IMR-90 (cell line): ENCODE data around the gene TMPRSS9.

Experiments
- BHLHE40 ChIP-seq: fragments of 150-350 bp; IDR thresholded peaks from 2 replicates; pipeline ENCODE4 v1.6.1; 2016; ENCODE audit warnings: mild to moderate bottlenecking, low read depth, low read length
- CHD1 ChIP-seq: IDR thresholded peaks from 2 replicates; pipeline ENCODE4 v1.6.1; 2012; ENCODE audit warnings: low read depth, low read length, improper control_type of control experiment
- FOS ChIP-seq: fragments of 150-350 bp; IDR thresholded peaks from 2 replicates; pipeline ENCODE4 v1.6.1; 2016; ENCODE audit warnings: low read depth, low read length
- MAFK ChIP-seq: IDR thresholded peaks from 2 replicates; pipeline ENCODE4 v1.6.1; 2012; ENCODE audit warnings: low read depth, low read length, improper control_type of control experiment
- MAZ ChIP-seq: IDR thresholded peaks from 2 replicates; pipeline ENCODE4 v1.6.1; 2012; ENCODE audit warnings: low read depth, mild to moderate bottlenecking, low read length, improper control_type of control experiment, moderate library complexity, borderline replicate concordance
- NFE2L2 ChIP-seq: fragments of 150-350 bp; IDR thresholded peaks from 2 replicates; pipeline ENCODE4 v1.6.1; 2016; ENCODE audit warnings: low read depth, mild to moderate bottlenecking, low read length
- POLR2A ChIP-seq: IDR thresholded peaks from 2 replicates; pipeline ENCODE4 v1.6.1; 2012; ENCODE audit warnings: mild to moderate bottlenecking, low read depth, low read length
- RAD21 ChIP-seq: IDR thresholded peaks from 2 replicates; pipeline ENCODE4 v1.6.1; 2012; ENCODE audit warnings: low read length, improper control_type of control experiment
- RCOR1 ChIP-seq: IDR thresholded peaks from 2 replicates; pipeline ENCODE4 v1.6.1; 2012; ENCODE audit warnings: mild to moderate bottlenecking, low read length, improper control_type of control experiment; ENCODE audit not compliant: insufficient replicate concordance
- RFX5 ChIP-seq: IDR thresholded peaks from 2 replicates; pipeline ENCODE4 v1.8.0; 2012; ENCODE audit warnings: low read depth, mild to moderate bottlenecking, low read length, moderate library complexity
- SMC3 ChIP-seq: fragments of 150-350 bp; IDR thresholded peaks from 2 replicates; pipeline ENCODE4 v1.6.1; 2016; ENCODE audit warnings: low read depth, mild to moderate bottlenecking, antibody characterized with exemption, low read length, moderate library complexity
- USF2 ChIP-seq: fragments of 150-350 bp; IDR thresholded peaks from 2 replicates; pipeline ENCODE4 v1.6.1; 2017; ENCODE audit warnings: mild to moderate bottlenecking, antibody characterized with exemption, low read length, low read depth
- TF ChIP-seq, protein P1 (sequence below): conservative IDR thresholded peaks from 2 replicates; pipeline ENCODE4 v1.5.1; 2012; ENCODE audit warnings: mild to moderate bottlenecking, low read depth, low read length, improper control_type of control experiment
- TF ChIP-seq, protein P2 (sequence below): fragments of 150-350 bp; IDR thresholded peaks from 2 replicates; pipeline ENCODE4 v1.6.1; 2016; ENCODE audit warnings: low read depth, mild to moderate bottlenecking, low read length, moderate library complexity, borderline replicate concordance

- TF ChIP-seq, protein P1, sequence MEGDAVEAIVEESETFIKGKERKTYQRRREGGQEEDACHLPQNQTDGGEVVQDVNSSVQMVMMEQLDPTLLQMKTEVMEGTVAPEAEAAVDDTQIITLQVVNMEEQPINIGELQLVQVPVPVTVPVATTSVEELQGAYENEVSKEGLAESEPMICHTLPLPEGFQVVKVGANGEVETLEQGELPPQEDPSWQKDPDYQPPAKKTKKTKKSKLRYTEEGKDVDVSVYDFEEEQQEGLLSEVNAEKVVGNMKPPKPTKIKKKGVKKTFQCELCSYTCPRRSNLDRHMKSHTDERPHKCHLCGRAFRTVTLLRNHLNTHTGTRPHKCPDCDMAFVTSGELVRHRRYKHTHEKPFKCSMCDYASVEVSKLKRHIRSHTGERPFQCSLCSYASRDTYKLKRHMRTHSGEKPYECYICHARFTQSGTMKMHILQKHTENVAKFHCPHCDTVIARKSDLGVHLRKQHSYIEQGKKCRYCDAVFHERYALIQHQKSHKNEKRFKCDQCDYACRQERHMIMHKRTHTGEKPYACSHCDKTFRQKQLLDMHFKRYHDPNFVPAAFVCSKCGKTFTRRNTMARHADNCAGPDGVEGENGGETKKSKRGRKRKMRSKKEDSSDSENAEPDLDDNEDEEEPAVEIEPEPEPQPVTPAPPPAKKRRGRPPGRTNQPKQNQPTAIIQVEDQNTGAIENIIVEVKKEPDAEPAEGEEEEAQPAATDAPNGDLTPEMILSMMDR, result no peak
- TF ChIP-seq FOS (no peak), SMC3 (no peak), USF2 (no peak), POLR2A (no peak), RAD21 (no peak), RCOR1 (no peak), CHD1 (no peak), MAZ (no peak), BHLHE40 (no peak), MAFK (no peak), NFE2L2 (no peak), RFX5 (no peak)
- TF ChIP-seq, protein P2, sequence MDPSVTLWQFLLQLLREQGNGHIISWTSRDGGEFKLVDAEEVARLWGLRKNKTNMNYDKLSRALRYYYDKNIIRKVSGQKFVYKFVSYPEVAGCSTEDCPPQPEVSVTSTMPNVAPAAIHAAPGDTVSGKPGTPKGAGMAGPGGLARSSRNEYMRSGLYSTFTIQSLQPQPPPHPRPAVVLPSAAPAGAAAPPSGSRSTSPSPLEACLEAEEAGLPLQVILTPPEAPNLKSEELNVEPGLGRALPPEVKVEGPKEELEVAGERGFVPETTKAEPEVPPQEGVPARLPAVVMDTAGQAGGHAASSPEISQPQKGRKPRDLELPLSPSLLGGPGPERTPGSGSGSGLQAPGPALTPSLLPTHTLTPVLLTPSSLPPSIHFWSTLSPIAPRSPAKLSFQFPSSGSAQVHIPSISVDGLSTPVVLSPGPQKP, result no peak
Observed at GRCh38 chr19:2315121-2315817, 44.8 kb upstream of the TMPRSS9 start.
